Stromal cell of bone marrow (primary cell): Measurements from ENCODE around the gene ASB4.

Experiments used
- DNase-seq: peaks from one replicate; pipeline ENCODE4 v3.0.0-alpha.2; 2012; ENCODE audit warnings: low read depth

Gene ASB4

DNA sequence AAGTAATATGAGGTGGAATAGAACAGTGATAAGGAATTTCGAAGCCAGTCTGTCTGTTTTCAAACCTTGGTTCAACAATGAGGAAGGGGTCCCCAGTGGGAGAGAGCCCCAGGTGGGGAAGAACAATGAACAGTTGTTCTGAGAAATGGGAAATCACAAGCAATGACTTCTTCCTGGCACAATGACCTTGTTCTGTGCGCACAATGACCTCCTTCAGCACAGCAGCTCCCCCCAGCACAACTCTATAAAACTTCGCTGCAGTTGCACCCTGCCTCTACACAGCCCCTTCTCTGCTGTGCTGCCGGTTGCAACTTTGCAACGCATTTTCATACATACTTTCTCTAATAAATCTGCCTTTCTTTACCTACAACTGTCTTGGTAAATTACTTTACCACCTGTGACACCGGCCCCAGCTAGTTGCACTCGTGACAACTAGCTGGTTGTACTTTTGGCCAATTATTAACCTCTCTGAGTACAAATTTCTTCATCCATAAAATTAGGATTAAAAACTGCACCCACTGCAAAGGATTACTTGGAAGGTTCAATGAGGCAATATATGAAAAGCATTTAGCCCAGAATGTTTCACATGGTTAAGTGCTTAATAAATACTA is 40.5 kb downstream of the ASB4 start:
- DNase-seq: no peak

DNA sequence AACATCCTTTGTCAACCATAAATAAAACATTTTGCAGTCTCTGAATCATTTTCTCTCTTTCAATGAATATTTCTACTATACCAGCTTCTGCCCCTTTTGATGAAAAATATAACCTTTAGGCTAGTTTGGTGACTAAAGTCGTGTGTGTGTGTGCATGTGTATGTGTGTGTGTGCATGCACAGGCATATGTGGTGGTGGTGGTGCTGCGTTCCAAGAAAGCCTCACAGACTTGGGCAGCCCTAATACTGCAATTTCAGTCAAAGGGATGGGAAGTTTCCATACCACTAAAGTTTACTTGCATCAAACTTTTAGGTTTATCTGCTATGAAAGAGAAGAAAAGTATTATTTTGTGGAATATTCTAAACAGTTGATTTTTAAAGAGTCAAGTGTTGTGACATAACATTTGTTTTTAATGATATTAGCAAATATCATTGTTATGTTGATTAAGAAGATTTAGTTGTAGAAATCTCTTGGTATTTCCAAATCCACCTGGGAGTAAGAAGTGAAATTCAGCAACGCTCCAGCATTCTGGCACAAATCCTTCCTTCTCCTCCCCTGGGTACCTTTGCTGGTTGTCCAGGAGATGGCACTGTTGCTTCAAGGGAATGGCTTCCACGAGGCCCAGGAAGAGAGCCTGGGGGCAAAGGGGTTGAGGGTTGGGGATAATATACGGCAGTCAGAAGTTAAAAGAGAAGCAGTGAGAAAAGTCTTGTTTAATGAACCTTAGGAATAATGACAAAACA is 41.5 kb downstream of the ASB4 start:
- peak; percentile 21 for DNase-seq

DNA sequence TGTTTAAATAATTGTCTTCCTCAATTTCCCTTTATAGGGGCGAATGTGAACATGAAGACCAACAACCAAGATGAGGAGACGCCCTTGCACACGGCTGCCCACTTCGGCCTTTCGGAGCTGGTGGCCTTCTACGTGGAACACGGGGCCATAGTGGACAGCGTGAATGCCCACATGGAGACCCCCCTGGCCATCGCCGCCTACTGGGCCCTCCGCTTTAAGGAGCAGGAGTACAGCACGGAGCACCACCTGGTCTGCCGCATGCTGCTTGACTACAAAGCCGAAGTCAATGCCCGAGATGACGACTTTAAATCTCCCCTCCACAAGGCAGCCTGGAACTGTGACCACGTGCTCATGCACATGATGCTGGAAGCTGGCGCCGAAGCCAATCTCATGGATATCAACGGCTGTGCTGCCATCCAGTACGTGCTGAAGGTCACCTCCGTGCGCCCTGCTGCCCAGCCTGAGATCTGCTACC is 42.1 kb downstream of the ASB4 start:
- DNase-seq: no peak

DNA sequence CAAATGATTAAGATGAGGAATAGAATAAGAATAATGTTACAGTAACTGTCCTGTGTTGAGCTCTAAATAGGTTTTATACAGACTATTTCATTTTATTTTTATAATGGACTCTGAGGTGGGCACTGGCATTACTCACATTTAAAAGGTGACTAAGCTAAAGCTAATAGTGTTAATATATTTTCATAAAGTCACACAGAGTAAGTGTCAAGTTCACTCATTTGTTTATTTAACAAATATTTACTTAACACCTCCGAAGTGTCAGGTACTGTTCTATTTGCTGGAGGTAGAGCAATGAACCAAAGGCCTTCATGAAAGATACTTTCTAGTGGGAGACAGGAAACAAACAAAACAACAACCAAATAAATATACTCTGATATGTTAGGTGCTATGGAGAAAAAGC is 44.0 kb downstream of the ASB4 start:
- DNase-seq: no peak

DNA sequence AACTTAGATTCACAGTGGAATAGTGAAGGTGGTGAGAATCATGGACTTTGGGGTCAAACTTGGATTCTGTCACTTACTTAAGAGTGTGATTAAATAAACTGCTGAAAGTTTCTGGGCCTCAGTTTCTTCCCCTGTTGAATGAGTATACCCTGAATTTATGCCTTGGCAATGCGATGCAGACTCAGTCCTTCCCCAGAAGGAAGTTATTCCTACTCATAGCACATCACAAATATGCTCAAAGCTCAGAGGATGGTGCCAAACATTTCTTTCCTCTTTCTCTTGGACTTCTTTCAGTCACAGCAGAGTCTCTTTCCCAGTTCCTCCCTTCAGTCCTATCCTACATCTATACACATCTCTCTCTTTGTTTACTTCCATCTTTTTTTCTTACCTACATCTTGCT is 45.1 kb downstream of the ASB4 start:
- DNase-seq: no peak

DNA sequence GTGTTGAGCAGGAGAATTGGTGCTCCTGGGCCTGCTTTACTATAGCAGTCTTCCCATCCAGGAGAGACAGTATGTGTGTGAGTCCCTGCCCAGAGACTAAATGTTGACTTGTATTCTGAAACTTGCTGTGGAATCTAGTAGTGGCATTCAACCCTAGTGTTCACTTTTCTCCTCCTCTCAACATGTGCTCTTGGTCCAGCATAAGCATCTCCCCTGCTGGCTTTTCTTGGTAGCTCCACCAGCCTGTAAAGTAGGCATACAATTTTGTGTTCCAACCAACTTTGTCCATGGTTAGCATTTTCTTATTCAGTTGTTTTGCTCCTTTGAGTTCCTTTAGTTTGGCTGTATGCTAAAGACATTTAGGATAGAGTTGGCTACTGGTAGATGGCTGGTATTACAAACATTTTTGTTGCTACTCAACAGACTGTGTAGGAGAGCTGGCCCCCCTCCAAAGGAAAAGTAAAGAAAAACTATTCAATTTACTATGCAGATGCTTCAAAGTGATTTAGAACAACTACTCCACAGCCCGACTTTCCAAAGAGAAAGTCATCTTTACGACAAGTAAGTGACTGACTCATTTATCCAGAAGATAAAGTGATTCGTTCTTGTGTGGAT is 46.0 kb downstream of the ASB4 start:
- no peak for DNase-seq

DNA sequence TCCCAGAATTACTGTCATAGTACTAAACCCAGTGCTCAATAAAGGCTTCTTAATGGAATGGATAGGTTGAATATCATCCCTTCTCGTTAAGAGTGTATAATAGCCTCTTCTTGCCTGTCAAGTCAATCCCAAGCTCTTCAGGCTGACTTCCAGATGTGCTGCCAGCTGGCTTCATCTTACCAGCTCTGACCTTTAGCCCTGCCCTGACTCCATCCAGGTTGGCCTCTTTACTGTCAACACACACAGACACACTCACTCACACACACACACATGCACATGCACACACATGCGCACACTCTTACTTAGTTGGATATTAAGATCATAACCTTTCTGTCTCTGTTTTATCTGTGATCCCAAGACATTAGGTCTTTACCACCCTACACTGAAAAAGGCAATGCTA is 49.1 kb downstream of the ASB4 start:
- DNase-seq: no peak

DNA sequence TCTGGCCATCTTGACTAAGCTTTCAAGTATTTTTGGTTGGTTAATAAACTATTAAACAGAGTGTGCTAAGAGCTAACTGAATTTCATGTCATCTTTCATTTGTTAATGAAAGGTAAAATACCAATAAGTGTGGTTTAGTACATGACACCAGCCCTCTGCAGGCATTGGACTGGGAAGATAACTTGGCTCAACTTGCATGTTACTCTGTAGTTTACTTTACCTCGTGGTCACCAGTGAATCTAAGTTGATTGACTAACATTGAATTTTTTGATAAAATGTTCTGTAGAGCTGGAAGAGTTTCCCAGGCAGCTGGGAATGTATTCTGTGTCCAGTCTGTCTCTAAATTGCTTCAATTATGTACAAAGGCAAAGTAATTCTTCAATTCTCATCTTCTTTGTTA is 49.9 kb downstream of the ASB4 start:
- no peak for DNase-seq

DNA sequence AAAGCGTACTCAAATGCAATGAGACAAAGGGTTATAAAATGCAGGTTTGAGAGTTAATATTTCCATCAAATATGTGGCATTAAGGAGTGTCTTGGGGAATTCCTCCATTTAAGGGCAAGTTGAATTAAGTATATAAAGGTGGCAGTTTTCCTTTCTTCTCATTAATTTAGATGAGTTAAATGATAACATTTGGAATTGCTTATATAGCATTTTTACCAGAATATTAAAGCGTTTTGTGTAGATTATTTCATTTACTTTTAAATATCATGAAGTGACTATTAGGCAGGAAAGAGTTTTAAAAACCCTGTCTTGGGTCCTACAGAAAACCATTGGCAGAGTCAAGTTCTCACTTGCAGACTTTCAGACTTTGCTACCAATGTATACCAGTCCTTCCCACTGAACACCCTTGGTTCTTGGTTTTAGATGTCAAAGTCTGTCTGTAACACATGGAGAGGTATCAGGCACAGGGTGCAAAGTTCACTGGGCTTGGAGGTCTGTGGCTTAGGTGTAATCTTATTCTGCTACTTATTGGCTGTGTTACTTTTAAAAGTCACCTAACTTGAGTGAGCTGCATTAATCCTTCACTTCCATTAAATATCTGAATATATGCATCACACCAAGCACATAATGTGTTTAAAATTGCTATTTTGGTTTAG is 51.0 kb downstream of the ASB4 start:
- no peak for DNase-seq

DNA sequence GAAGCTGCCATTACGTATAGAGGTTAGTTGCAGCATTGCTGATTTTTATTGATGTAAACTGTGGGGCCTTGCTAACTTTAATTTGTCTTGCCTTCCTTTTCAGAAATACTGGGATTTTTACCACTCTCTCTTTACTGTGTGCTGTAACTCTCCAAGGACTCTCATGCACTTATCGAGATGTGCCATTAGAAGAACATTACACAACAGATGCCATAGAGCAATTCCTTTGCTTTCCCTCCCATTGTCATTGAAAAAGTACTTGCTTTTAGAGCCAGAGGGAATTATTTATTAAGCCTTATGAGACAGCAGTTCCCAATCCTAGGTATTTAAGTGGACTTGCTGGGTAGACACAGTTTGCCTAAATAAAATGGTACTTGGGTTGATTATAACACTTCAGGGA is 51.7 kb downstream of the ASB4 start:
- DNase-seq: no peak

DNA sequence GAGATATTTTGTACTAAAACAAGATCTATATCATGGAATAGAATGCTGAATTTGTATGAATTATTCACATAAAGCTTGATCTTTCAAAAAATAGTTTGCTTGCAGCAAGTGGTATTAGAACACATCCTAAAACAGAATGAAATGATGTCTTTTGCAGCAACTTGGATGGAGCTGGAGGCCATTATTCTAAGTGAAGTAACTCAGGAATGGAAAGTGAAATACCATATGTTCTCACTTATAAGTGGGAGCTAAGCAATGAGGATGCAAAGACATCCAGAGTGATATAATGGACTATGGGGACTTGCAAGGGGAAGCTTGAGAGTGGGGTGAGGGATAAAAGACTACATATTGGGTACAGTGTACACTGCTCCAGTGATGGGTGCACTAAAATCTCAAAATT is 53.7 kb downstream of the ASB4 start:
- no peak for DNase-seq

DNA sequence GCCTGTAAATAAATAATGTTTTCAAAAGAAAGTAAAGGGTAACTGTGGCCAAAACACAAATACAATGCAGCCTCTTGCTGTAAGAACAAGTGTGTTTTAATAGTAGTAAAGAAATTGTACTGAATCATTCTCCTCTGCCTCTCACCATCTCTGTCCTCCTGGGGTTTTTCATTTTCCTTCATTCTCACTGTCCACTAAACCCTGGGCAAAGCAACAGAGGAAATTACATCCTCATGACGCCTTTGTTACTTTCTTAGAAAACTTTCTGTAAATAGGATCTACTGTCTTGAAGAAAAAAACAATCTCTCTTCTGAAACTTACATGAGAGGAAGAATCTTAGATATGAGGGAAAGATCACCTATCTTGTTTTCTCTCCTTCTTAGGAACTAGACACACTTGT is 54.6 kb downstream of the ASB4 start:
- no peak for DNase-seq

DNA sequence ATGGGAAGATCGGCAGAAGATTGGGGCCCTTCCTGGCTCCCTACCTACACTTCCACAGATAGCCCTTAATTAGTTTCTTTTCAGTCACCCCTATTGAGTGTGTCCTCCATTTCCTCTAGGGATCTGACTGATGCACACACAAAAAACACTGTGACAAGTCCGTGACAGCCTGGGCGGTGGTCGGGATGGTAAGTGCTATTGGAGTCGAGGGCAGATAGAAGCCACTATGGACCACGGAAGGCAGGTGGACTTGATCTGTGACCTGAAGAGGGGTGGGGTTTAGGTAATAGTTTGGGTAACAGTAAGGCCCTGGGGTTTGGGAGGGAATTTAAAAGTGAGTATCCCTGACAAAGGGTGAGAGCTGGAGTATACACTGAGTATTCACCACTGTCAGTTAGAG is 57.6 kb downstream of the ASB4 start:
- no peak for DNase-seq

DNA sequence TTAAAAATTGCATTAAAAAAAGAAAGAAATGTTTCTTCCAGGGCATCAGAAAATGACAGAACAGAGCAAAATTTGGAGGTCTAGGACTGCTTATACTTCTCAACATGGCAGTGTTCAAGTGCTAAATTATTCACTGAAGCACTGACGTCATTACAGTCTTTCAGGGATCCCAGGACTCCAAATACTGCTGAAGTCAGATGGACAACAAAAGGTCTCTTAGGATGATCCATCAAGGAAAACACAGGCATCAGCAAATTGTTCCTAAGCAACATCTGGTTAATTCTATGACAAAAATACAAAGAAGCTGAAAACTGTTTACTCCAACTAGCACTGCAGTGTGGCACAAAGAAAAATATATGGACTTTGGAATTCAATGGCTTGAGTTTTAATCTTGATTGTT is 58.4 kb downstream of the ASB4 start:
- no peak for DNase-seq

DNA sequence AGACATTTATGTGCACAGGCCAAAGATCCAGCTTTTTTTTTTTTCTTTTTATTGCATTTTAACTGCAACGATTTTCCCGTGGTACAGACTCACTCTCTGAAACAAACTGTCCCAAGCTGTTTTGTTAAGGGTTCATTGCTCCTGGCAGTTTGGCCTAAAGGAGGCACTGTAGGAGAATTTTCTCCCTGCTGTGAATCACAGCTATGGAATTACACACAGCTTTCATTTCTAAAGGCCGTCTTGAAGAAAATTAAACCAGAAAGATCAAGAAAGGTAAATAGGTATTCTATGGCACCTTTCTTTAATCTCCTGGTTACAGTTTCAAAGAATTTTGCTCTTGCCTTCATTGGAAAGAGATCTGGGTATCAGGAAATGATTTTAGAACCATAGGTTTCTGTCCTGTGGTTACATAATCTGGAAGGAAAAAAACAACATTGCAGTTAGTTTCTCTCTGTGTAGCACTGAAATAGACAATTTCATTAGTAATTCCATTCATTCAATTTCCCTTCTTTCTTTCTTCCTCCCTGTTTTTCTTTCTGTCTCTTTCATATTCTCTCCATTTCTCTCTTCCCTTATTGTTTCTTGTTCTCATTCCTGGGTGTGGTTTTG is 59.4 kb downstream of the ASB4 start:
- DNase-seq: peak; percentile 61

DNA sequence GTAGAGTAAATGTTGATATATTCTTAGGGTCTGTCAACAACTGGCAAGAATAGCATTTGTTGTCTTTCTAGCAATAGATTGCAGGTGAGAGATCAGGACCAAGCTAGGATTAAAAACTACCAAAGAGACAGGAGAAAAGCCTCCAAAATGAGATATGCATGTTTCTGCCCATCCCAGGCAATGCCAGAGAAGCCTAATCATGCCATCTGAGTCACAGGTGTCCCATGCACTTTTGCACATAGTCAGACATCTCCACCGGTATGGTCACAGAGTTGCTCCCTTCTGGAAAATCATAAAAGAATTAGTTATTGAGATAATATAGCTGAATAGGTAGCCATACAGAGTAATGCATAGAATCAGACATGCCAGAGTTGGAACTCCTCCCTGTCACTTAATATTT is 59.9 kb downstream of the ASB4 start:
- no peak for DNase-seq

DNA sequence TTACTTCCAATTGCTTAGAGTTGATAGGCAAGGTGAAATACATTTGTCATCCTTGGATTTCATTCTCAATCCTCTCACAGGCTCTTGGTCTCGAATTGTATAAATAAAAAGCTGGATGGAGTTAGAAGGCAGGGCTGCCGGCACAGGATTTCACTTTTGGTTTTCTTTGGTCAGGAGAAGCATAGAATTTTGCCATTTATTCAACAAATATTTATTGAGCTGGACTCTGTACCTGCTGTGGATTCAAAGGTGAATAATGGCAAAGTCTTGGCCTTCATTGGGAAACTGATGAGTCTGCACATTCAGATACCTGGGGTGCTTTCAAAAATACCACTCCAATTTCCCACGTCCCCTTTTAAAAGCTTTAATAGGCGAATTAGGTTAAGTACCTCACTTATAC is 60.9 kb downstream of the ASB4 start:
- DNase-seq: no peak

DNA sequence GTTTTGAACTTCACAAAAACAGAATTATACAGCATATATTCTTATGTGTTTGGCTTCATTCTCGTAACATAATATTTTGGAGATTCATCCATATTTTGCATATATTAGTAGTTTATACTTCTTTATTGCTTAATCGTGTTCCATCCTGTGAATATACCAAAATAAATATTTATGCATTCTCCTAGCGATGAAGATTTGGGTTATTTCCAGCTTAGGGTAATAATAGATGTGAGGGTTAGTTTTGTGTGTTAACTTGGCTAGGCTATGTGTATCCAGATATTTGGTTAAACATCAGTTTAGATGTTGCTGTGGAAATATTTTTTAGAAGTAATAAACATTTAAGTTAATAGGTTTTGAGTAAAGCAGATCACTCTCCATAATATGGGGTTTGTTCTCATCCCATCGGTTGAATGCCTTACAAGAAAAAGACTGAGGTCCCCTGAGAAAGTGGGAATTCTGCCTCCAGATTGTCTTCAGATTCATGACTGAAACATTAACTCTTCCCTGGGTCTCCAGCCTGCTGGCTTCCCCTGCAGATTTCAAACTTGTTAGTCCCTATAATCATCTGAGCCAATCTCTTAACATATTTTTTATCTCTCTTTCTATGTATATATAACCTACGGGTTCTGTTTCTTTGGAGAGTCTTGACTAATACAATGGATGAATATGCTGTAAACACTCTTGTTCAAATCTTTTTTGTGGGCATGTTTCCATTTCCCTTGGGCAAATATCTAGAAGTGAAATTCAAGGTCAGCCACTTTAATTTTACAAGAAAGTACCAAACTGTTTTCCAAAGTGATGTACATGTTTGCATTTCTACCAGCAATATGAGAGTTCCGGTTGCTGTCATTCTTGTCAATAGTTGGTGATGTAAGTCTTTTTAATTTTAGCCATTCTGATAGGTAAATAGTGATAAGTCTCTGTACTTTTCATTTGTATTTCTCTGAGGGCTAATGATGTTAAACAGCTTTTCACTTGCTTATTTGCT is 61.9 kb downstream of the ASB4 start:
- no peak for DNase-seq

DNA sequence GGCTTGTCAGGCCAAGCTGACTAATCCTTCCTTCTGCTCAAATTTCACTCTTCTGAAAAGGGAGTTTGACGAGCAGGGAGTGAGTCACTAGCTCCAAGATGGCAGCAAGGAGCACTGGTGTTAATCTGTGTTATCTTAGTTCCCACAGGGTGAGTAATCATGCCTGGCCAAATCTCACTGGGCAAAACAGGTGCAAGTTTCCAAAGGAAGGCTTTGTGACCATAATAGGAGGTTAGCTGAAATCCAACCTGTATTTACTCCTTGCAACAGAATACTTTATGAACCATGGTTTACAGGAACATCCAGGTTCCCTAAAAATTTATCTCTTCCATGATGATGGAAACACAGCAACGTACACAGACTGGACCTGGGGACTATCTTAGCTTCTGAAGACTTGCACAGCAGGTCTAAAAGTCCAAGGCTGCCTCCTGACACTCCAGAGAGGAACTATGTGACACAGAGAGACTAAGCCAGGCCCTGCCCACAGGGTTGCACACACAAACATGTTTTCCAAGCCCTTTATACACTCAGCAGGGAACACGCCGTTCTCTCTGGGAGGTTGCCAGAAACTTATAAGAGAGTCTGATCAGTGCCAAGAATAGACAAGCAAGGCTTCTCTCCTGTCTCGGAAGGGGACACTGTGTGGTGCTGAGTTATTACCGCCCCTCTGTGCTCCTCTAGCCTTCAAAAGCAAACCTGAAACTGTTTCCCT is 64.2 kb downstream of the ASB4 start:
- DNase-seq: peak; percentile 86

DNA sequence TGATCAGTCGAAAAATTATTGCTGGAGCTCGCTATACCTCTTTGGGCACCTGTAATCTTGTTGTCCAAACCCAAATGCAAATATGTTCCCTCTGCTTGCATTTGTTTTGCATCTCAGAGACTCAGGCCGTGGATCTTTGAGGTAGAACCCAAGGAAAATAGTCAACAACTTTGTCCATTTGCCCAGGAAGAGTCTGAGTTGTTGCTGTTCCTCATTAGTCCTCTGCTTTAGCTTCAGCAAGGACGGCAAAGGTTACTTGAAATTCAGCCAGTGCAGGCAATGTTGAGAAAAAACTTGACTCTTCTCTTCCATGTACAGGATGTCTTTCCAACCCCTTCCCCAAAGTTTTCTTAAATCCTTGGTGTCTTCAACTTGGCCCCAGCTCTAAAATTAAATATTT is 64.8 kb downstream of the ASB4 start:
- DNase-seq: no peak
